Measurements from ENCODE around the gene LCE4A. TPM values are rescaled to one million over a fixed set of nuclear protein-coding genes. Genes with fewer than 3 reads are reported as not detected.

The LCE4A gene
- total and polyA plus RNA-seq, 8 donors = not detected

- H3K9me3 ChIP-seq = no peaks in the 10 kb centered on the region
- DNase-seq (no peak), ATAC-seq (no peak)
- no peak for TF ChIP-seq CTCF (IDR thresholded peaks at IDR 0.05)
- H3K27ac ChIP-seq = no peak within 1 kb of the TSS
- H3K36me3 ChIP-seq = no peaks in the 10 kb centered on the region
- no peaks in the 10 kb centered on the region for H3K27me3 ChIP-seq
- H3K4me3 ChIP-seq = no peak within 1 kb of the TSS
- no peaks in the 10 kb centered on the region for H3K4me1 ChIP-seq
- intact Hi-C loops (cut with DNase I) = no loop called here
Observed at GRCh38 chr1:152697701-152698600, 10.0 kb upstream of the LCE4A start, which contains the start of gene LCE2A. Gene LCE2A, plus strand, starts transcription at chr1:152698345. Its CDS starts 557 bp downstream, at chr1:152698902.

GRCh38 chr1:152699746-152700145 lies 8.2 kb upstream of the LCE4A start:
- no peaks in the 10 kb centered on the region for H3K9me3 ChIP-seq
- ATAC-seq (no peak), DNase-seq (no peak)
- no peaks in the 10 kb centered on the region for H3K36me3 ChIP-seq
- intact Hi-C loops (cut with DNase I) = no loop called here
- H3K27ac ChIP-seq = no peak overlapping the region
- H3K27me3 ChIP-seq = no peaks in the 10 kb centered on the region
- no peaks in the 10 kb centered on the region for H3K4me1 ChIP-seq
- H3K4me3 ChIP-seq = no peak overlapping the region
- TF ChIP-seq CTCF (IDR thresholded peaks at IDR 0.05) = no peak

GRCh38 chr1:152718238-152718637 lies 10.3 kb downstream of the LCE4A start:
- DNase-seq (no peak), ATAC-seq (no peak)
- H3K27ac ChIP-seq = no peak overlapping the region
- H3K36me3 ChIP-seq = no peaks in the 10 kb centered on the region
- no peak overlapping the region for H3K4me3 ChIP-seq
- intact Hi-C loops (cut with DNase I) = no loop called here
- TF ChIP-seq CTCF (IDR thresholded peaks at IDR 0.05) = no peak
- H3K4me1 ChIP-seq = no peaks in the 10 kb centered on the region
- H3K9me3 ChIP-seq = peaks cover 0 to 3% of the 10 kb centered on the region in 2 donors
- H3K27me3 ChIP-seq = no peaks in the 10 kb centered on the region

- intact Hi-C loops (cut with DNase I) = no loop called here
- DNase-seq (no peak), ATAC-seq (no peak)
- Histone ChIP-seq H3K4me3 (no peak overlapping the region), H3K36me3 (no peaks in the 10 kb centered on the region), H3K4me1 (no peaks in the 10 kb centered on the region), H3K27ac (no peak overlapping the region), H3K9me3 (no peaks in the 10 kb centered on the region), H3K27me3 (no peaks in the 10 kb centered on the region)
- TF ChIP-seq CTCF (IDR thresholded peaks at IDR 0.05) = no peak
Observed at GRCh38 chr1:152725261-152725660, 17.3 kb downstream of the LCE4A start.

GRCh38 chr1:152728986-152729385 lies 21.0 kb downstream of the LCE4A start:
- intact Hi-C loops (cut with DNase I) = no loop called here
- DNase-seq (no peak), ATAC-seq (no peak)
- Histone ChIP-seq H3K27ac (no peak overlapping the region), H3K4me3 (no peak overlapping the region), H3K4me1 (no peaks in the 10 kb centered on the region), H3K27me3 (no peaks in the 10 kb centered on the region), H3K9me3 (no peaks in the 10 kb centered on the region), H3K36me3 (no peaks in the 10 kb centered on the region)
- TF ChIP-seq CTCF (IDR thresholded peaks at IDR 0.05) = no peak

Measured in left lung (tissue), 10 donors.